DOHH2 (cell line): Measurements from ENCODE around the gene GDF10.

ENCODE experiments used
- EZH2phosphoT487 ChIP-seq: fragments of 200-600 bp; sonication (generic); IDR thresholded peaks from 2 replicates; pipeline ENCODE4 v1.6.1; 2017; ENCODE audit warnings: borderline replicate concordance, mild to moderate bottlenecking, antibody characterized with exemption, low read length, moderate library complexity, mixed read lengths
- TF ChIP-seq, protein P1 (sequence below): fragments of 200-600 bp; sonication (generic); IDR thresholded peaks from one replicate; pipeline ENCODE4 v1.5.1; 2014; ENCODE audit warnings: antibody characterized with exemption, mild to moderate bottlenecking, low read depth, low read length; ENCODE audit not compliant: poor library complexity, severe bottlenecking

- TF ChIP-seq, protein P1, sequence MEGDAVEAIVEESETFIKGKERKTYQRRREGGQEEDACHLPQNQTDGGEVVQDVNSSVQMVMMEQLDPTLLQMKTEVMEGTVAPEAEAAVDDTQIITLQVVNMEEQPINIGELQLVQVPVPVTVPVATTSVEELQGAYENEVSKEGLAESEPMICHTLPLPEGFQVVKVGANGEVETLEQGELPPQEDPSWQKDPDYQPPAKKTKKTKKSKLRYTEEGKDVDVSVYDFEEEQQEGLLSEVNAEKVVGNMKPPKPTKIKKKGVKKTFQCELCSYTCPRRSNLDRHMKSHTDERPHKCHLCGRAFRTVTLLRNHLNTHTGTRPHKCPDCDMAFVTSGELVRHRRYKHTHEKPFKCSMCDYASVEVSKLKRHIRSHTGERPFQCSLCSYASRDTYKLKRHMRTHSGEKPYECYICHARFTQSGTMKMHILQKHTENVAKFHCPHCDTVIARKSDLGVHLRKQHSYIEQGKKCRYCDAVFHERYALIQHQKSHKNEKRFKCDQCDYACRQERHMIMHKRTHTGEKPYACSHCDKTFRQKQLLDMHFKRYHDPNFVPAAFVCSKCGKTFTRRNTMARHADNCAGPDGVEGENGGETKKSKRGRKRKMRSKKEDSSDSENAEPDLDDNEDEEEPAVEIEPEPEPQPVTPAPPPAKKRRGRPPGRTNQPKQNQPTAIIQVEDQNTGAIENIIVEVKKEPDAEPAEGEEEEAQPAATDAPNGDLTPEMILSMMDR: no peak
- TF ChIP-seq EZH2phosphoT487: no peak
Measured at GRCh38 chr10:47344996-47345870, 45.2 kb downstream of the GDF10 start.
